Measurements from ENCODE around the gene QSOX2. TPM values are rescaled to one million over a fixed set of nuclear protein-coding genes. Genes with fewer than 3 reads are reported as not detected.

The QSOX2 gene
- total RNA-seq, 1 experiment from 2014 or later = 20.5 TPM

GRCh38 chr9:136175616-136176197 lies 69.9 kb downstream of the QSOX2 start:
- CTCF ChIA-PET = no interaction called here
- Mint-ChIP-seq H3K27me3 (ENCODE audit: unreplicated experiment) (peaks cover 46% of the 10 kb centered on the region), H3K36me3 (ENCODE audit: insufficient read depth, unreplicated experiment) (peaks cover 7% of the 10 kb centered on the region), H3K4me3 (ENCODE audit: low read depth, unreplicated experiment) (no peak overlapping the region), H3K9me3 (ENCODE audit: low read depth, unreplicated experiment) (no peaks in the 10 kb centered on the region), H3K4me1 (ENCODE audit: low read depth, unreplicated experiment) (peaks cover 9% of the 10 kb centered on the region), H3K27ac (ENCODE audit: unreplicated experiment) (no peak overlapping the region)
- BruUV-seq (replicated peaks) = no TSS peak
- no peak for TF ChIP-seq CTCF (IDR thresholded peaks at IDR 0.05; ENCODE audit: unreplicated experiment)
- intact Hi-C loops (cut with micrococcal nuclease; ENCODE audit: unreplicated experiment) = no loop called here
- DNase-seq = no peak

GRCh38 chr9:136174779-136175615 lies 70.6 kb downstream of the QSOX2 start:
- Mint-ChIP-seq H3K36me3 (ENCODE audit: insufficient read depth, unreplicated experiment) (peaks cover 8% of the 10 kb centered on the region), H3K4me1 (ENCODE audit: low read depth, unreplicated experiment) (peaks cover 11% of the 10 kb centered on the region), H3K27ac (ENCODE audit: unreplicated experiment) (no peak overlapping the region), H3K27me3 (ENCODE audit: unreplicated experiment) (peaks cover 46% of the 10 kb centered on the region), H3K9me3 (ENCODE audit: low read depth, unreplicated experiment) (no peaks in the 10 kb centered on the region), H3K4me3 (ENCODE audit: low read depth, unreplicated experiment) (no peak overlapping the region)
- intact Hi-C loops (cut with micrococcal nuclease; ENCODE audit: unreplicated experiment) = no loop called here
- CTCF ChIA-PET = no interaction called here
- no peak for DNase-seq
- no TSS peak for BruUV-seq (replicated peaks)
- no peak for TF ChIP-seq CTCF (IDR thresholded peaks at IDR 0.05; ENCODE audit: unreplicated experiment)

GRCh38 chr9:136173648-136174290 lies 71.8 kb downstream of the QSOX2 start:
- peaks cover 49% of the 10 kb centered on the region for H3K27me3 Mint-ChIP-seq (ENCODE audit: unreplicated experiment)
- H3K4me3 Mint-ChIP-seq (ENCODE audit: low read depth, unreplicated experiment) = no peak overlapping the region
- no TSS peak for BruUV-seq (replicated peaks)
- no peak overlapping the region for H3K27ac Mint-ChIP-seq (ENCODE audit: unreplicated experiment)
- no peaks in the 10 kb centered on the region for H3K9me3 Mint-ChIP-seq (ENCODE audit: low read depth, unreplicated experiment)
- CTCF ChIA-PET = no interaction called here
- TF ChIP-seq CTCF (IDR thresholded peaks at IDR 0.05; ENCODE audit: unreplicated experiment) = no peak
- peaks cover 11% of the 10 kb centered on the region for H3K4me1 Mint-ChIP-seq (ENCODE audit: low read depth, unreplicated experiment)
- peaks cover 8% of the 10 kb centered on the region for H3K36me3 Mint-ChIP-seq (ENCODE audit: insufficient read depth, unreplicated experiment)
- intact Hi-C loops (cut with micrococcal nuclease; ENCODE audit: unreplicated experiment) = no loop called here
- no peak for DNase-seq

GRCh38 chr9:136172412-136173079 lies 73.1 kb downstream of the QSOX2 start:
- TF ChIP-seq CTCF (IDR thresholded peaks at IDR 0.05; ENCODE audit: unreplicated experiment) = no peak
- H3K36me3 Mint-ChIP-seq (ENCODE audit: insufficient read depth, unreplicated experiment) = peaks cover 8% of the 10 kb centered on the region
- no peak overlapping the region for H3K4me3 Mint-ChIP-seq (ENCODE audit: low read depth, unreplicated experiment)
- peaks cover 49% of the 10 kb centered on the region for H3K27me3 Mint-ChIP-seq (ENCODE audit: unreplicated experiment)
- no peak for DNase-seq
- no TSS peak for BruUV-seq (replicated peaks)
- peaks cover 11% of the 10 kb centered on the region for H3K4me1 Mint-ChIP-seq (ENCODE audit: low read depth, unreplicated experiment)
- H3K27ac Mint-ChIP-seq (ENCODE audit: unreplicated experiment) = no peak overlapping the region
- intact Hi-C loops (cut with micrococcal nuclease; ENCODE audit: unreplicated experiment) = no loop called here
- H3K9me3 Mint-ChIP-seq (ENCODE audit: low read depth, unreplicated experiment) = no peaks in the 10 kb centered on the region
- CTCF ChIA-PET = no interaction called here

Data from Calu3 (cell line).